Activated gamma-delta T cell treated with Interleukin-2 at 50 U/mL for 16 hours (primary cell): ENCODE results near the gene ETNK2.
"Not testable (repeated sequence)": the region's sequence is repeated elsewhere in the genome, so short reads cannot be mapped to it uniquely, and the experiment has no call there.

Experiments used
- DNase-seq: peaks from one replicate; pipeline ENCODE4 v3.0.0-alpha.2; 2020

The ETNK2 gene

GRCh38 chr1:204094856-204095634 is 56.8 kb downstream of the ETNK2 start:
- no peak for DNase-seq

GRCh38 chr1:204094313-204094729 is 57.5 kb downstream of the ETNK2 start:
- DNase-seq = no peak

- DNase-seq = no peak
Measured at GRCh38 chr1:204093781-204094180, 58.1 kb downstream of the ETNK2 start.

GRCh38 chr1:204093421-204093717 is 58.5 kb downstream of the ETNK2 start:
- no peak for DNase-seq

- DNase-seq = no peak
Measured at GRCh38 chr1:204092632-204093420, 59.0 kb downstream of the ETNK2 start.

- no peak for DNase-seq
Measured at GRCh38 chr1:204091787-204092312, 60.0 kb downstream of the ETNK2 start.

- no peak for DNase-seq
Measured at GRCh38 chr1:204091066-204091465, 60.8 kb downstream of the ETNK2 start.

GRCh38 chr1:204090132-204090531 is 61.7 kb downstream of the ETNK2 start:
- DNase-seq = not testable (repeated sequence)

- DNase-seq = no peak
Measured at GRCh38 chr1:204089044-204089751, 62.6 kb downstream of the ETNK2 start.

- DNase-seq = no peak
Measured at GRCh38 chr1:204088596-204088995, 63.2 kb downstream of the ETNK2 start.

- no peak for DNase-seq
Measured at GRCh38 chr1:204087893-204088528, 63.8 kb downstream of the ETNK2 start.

GRCh38 chr1:204087181-204087892 is 64.5 kb downstream of the ETNK2 start:
- DNase-seq = no peak

- DNase-seq = no peak
Measured at GRCh38 chr1:204085876-204086275, 66.0 kb downstream of the ETNK2 start.

GRCh38 chr1:204084247-204084772 is 67.5 kb downstream of the ETNK2 start:
- no peak for DNase-seq

GRCh38 chr1:204083491-204083890 is 68.4 kb downstream of the ETNK2 start:
- DNase-seq = no peak

- no peak for DNase-seq
Measured at GRCh38 chr1:204081791-204082513, 69.9 kb downstream of the ETNK2 start.

- no peak for DNase-seq
Measured at GRCh38 chr1:204081164-204081790, 70.6 kb downstream of the ETNK2 start.
